Measurements from ENCODE around the gene PRKN.
"Not testable (repeated sequence)": the region's sequence is repeated elsewhere in the genome, so short reads cannot be mapped to it uniquely, and the experiment has no call there.

PRKN gene

GRCh38 chr6:161940519-161940918 lies 787.0 kb downstream of the PRKN start:
- DNase-seq: no peak

- DNase-seq: no peak
Measured at GRCh38 chr6:161926324-161926723, 801.2 kb downstream of the PRKN start.

- DNase-seq: no peak
Measured at GRCh38 chr6:161924516-161925116, 803.0 kb downstream of the PRKN start.

DNA sequence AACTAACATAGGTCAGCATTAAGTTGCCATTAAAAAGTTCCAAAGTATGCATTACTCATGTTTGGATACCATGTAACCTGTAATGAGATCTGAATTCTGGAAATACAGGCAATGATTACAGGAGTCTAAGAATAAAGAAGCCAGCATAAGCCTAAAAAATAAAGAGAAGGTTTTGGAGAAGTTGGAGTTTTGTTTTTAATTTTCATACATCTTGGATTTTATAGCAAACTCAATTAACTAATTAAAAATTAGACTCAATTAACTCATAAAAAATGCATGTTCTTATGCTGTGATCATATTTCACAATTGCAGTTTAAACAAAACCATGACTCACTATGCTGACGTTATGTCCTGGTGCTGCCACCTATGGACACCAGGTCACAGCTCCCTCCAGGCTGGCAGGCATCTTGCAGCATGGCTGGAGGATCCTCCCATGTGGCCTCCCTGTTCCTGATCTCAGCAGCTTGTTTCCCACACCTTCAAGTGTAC lies 804.9 kb downstream of the PRKN start:
- peak; percentile 36 for DNase-seq

- DNase-seq: no peak
Measured at GRCh38 chr6:161921602-161922395, 805.8 kb downstream of the PRKN start.

DNA sequence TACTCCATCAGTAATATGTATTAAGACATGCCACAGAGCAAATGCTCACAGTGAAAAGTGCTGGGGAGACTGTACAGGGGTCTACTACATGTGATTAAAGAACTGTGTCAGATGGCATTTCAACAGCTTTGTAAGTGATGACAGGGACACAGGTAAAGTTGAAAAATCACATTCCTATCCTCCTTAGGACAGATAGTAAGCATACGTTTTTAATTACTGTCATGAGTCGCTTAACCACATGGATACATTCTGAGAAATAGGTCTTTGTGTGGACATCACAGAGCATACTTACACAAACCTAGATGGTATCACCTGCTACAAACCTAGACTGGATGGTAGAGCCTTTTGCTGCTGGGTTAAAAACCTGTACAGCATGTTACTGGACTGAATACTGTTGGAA lies 807.9 kb downstream of the PRKN start:
- DNase-seq: no peak

- DNase-seq: no peak
Measured at GRCh38 chr6:161918628-161919205, 808.8 kb downstream of the PRKN start.

- DNase-seq: no peak
Measured at GRCh38 chr6:161918109-161918531, 809.4 kb downstream of the PRKN start.

GRCh38 chr6:161917645-161918044 lies 809.9 kb downstream of the PRKN start:
- DNase-seq: no peak

DNA sequence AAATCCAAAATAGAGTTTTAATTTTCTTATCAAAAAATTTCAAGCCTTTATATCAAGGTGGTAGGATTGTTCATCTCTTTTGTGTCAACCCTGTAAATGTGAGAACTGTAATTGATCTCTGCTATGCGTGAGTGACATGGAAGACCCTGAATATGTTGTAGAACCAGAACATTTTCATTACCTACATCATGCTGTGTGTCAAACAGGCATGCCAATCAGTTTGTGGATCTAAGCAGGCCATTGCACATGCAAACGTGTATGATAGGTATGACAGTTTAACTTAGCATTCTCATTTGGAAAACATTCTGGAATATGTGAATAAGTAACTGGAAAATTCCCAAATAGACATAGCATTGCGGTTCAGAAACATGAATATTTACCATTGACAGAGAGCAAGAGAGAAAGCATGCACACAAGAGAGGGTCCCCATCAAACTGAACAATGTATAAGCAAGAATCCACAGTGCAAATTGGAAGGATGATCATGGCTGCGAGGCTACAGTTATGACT lies 812.1 kb downstream of the PRKN start:
- no peak for DNase-seq

- DNase-seq: no peak
Measured at GRCh38 chr6:161908872-161909271, 818.7 kb downstream of the PRKN start.

- no peak for DNase-seq
Measured at GRCh38 chr6:161906571-161906970, 821.0 kb downstream of the PRKN start.

- DNase-seq: no peak
Measured at GRCh38 chr6:161903584-161904212, 823.9 kb downstream of the PRKN start.

- DNase-seq: no peak
Measured at GRCh38 chr6:161901740-161902426, 825.7 kb downstream of the PRKN start.

GRCh38 chr6:161894436-161894835 lies 833.1 kb downstream of the PRKN start:
- no peak for DNase-seq

GRCh38 chr6:161891542-161891941 lies 836.0 kb downstream of the PRKN start:
- DNase-seq: no peak

DNA sequence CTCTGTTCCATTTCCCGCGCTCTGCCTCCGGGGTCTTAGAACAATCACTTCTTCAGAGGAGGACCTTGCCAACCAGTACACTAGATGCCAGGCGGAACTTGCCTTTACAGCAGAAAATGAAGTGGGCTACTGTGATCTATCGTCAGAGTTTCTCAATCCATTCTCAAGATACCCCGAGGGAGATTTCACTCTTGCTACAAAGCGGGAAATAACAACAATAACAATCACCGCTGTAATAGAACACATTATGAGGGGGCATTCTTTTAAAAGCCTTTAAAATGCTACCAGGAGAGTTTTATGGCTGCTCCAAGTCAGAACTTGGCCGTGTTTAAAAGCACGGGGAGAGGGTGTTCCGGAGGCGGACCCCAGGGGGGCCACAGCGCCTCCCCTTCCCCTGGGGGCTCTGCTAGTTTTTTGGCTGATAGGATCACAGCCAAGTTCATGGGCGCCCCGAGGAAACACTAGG lies 836.7 kb downstream of the PRKN start:
- DNase-seq: no peak

GRCh38 chr6:161890133-161890831 lies 837.3 kb downstream of the PRKN start:
- DNase-seq: no peak

DNA sequence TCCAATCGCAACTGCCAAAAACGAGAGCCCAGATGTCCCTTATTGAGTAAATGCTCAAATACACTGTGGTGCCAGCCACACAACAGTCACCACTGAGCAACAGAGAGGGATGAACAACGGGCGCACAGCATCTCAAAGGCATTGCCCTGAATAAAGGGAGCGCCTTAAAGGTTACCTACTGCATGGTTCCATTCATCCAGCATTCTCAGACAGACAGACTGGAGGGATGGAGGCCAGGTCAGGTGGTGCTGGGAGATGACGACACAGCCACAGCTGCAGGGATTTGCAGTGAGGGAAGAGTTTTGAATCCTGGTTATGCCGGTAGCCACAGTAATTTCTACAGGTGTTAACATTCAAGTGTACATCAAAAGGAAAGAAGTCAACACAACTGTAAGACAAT lies 838.2 kb downstream of the PRKN start:
- no peak for DNase-seq

- DNase-seq: not testable (repeated sequence)
Measured at GRCh38 chr6:161886545-161886944, 841.0 kb downstream of the PRKN start.

GRCh38 chr6:161884782-161885181 lies 842.8 kb downstream of the PRKN start:
- no peak for DNase-seq

DNA sequence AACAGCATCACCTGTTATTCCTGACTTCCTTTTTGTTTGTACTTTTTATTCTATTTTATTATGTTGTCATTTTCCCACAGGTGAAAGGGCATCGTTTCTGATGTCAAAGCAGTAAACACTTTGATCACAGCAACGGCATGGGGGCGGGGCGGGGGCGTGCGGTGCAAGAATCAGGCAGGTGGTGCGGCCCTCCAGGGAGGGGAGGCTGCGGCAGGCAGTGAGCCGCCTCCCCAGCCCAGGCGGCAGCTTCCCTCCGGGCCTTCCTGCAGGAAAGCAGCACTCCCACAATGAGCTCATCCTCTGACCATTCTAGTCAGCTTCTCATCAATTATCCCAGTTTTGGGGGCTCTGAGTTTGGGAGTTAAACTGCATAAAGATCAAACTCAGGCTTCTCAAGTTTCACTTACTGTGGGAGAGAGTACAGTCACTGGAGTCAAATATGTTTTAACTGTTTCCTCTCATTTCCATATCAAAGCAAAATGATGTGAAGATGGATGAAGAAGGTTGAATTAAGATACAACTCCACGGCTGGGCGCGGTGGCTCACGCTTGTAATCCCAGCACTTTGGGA lies 845.3 kb downstream of the PRKN start:
- peak; percentile 27 for DNase-seq
